H9 (cell line): Measurements from ENCODE around the gene APPBP2. TPM values are rescaled to one million over a fixed set of nuclear protein-coding genes. Genes with fewer than 3 reads are reported as not detected.

Source experiments
- DNase-seq: peaks from one replicate; pipeline ENCODE4 v3.0.0-alpha.2; 2017
- H2AFZ ChIP-seq: one replicate; pipeline ENCODE4 v1.6.1; 2013; ENCODE audit warnings: mild to moderate bottlenecking, low read length, control low read depth, moderate library complexity
- H2AK5ac ChIP-seq: 2 replicates; pipeline ENCODE4 v1.6.1; 2013; ENCODE audit warnings: low read length, control low read depth, mixed read lengths; ENCODE audit not compliant: insufficient read length
- H2BK120ac ChIP-seq: one replicate; pipeline ENCODE4 v1.6.1; 2013; ENCODE audit warnings: low read depth, mild to moderate bottlenecking, low read length, control low read depth, inconsistent platforms; ENCODE audit not compliant: poor library complexity, severe bottlenecking
- H2BK12ac ChIP-seq: 2 replicates; pipeline ENCODE4 v1.6.1; 2013; ENCODE audit warnings: low read length, control low read depth, mixed read lengths, low read depth; ENCODE audit not compliant: insufficient read length
- H2BK15ac ChIP-seq: 2 replicates; pipeline ENCODE4 v1.6.1; 2013; ENCODE audit warnings: low read depth, low read length, control low read depth
- H2BK20ac ChIP-seq: one replicate; pipeline ENCODE4 v1.6.1; 2013; ENCODE audit warnings: low read depth, mild to moderate bottlenecking, low read length, control low read depth, inconsistent platforms; ENCODE audit not compliant: poor library complexity, severe bottlenecking
- H2BK5ac ChIP-seq: 2 replicates; pipeline ENCODE4 v1.6.1; 2013; ENCODE audit warnings: low read length, control low read depth, mixed read lengths; ENCODE audit not compliant: insufficient read length
- H3K14ac ChIP-seq: 2 replicates; pipeline ENCODE4 v1.6.1; 2013; ENCODE audit warnings: low read length, control low read depth; ENCODE audit not compliant: insufficient read depth
- H3K18ac ChIP-seq: 2 replicates; pipeline ENCODE4 v1.6.1; 2013; ENCODE audit warnings: low read depth, mild to moderate bottlenecking, mixed read lengths, low read length, control low read depth; ENCODE audit not compliant: insufficient read length
- H3K23ac ChIP-seq: 2 replicates; pipeline ENCODE4 v1.6.1; 2013; ENCODE audit warnings: low read length, control low read depth, mixed read lengths, low read depth; ENCODE audit not compliant: insufficient read length
- H3K23me2 ChIP-seq: 2 replicates; pipeline ENCODE4 v1.6.1; 2013; ENCODE audit warnings: low read depth, mild to moderate bottlenecking, mixed read lengths, low read length, control low read depth; ENCODE audit not compliant: insufficient read length, poor library complexity, severe bottlenecking
- H3K27ac ChIP-seq: 2 replicates; pipeline ENCODE4 v1.5.1; 2013; ENCODE audit warnings: low read length, control low read depth, mixed read lengths, low read depth; ENCODE audit not compliant: insufficient read length
- H3K27me3 ChIP-seq: 2 replicates; pipeline ENCODE4 v1.6.1; 2013; ENCODE audit warnings: low read length, control low read depth, inconsistent platforms; ENCODE audit not compliant: insufficient read depth
- H3K4ac ChIP-seq: 2 replicates; pipeline ENCODE4 v1.6.1; 2013; ENCODE audit warnings: low read depth, mild to moderate bottlenecking, control low read depth, inconsistent platforms, low read length, moderate library complexity
- H3K4me1 ChIP-seq: 2 replicates; pipeline ENCODE4 v1.6.1; 2013; ENCODE audit warnings: low read length, control low read depth, inconsistent platforms; ENCODE audit not compliant: insufficient read depth
- H3K4me2 ChIP-seq: 2 replicates; pipeline ENCODE4 v1.6.1; 2013; ENCODE audit warnings: low read length, control low read depth, mixed read lengths; ENCODE audit not compliant: insufficient read length, insufficient read depth
- H3K56ac ChIP-seq: 2 replicates; pipeline ENCODE4 v1.6.1; 2013; ENCODE audit warnings: low read depth, mild to moderate bottlenecking, mixed read lengths, low read length, control low read depth; ENCODE audit not compliant: insufficient read length
- H3K79me1 ChIP-seq: 2 replicates; pipeline ENCODE4 v1.6.1; 2013; ENCODE audit warnings: low read depth, mild to moderate bottlenecking, moderate library complexity, low read length, control low read depth, inconsistent platforms; ENCODE audit not compliant: insufficient read depth, poor library complexity, severe bottlenecking
- H3K79me2 ChIP-seq: 2 replicates; pipeline ENCODE4 v1.6.1; 2013; ENCODE audit warnings: low read length, control low read depth, inconsistent platforms; ENCODE audit not compliant: insufficient read depth
- H3K9ac ChIP-seq: 2 replicates; pipeline ENCODE4 v1.6.1; 2013; ENCODE audit warnings: low read length, control low read depth, mixed read lengths; ENCODE audit not compliant: insufficient read length; ENCODE audit errors: extremely low read depth
- H3K9me3 ChIP-seq: one replicate; pipeline ENCODE4 v1.6.1; 2013; ENCODE audit warnings: low read depth, low read length, inconsistent platforms; ENCODE audit not compliant: control insufficient read depth
- H3T11ph ChIP-seq: one replicate; pipeline ENCODE4 v1.6.1; 2013; ENCODE audit warnings: mild to moderate bottlenecking, low read length, control low read depth, inconsistent platforms
- H4K20me1 ChIP-seq: one replicate; pipeline ENCODE4 v1.6.1; 2013; ENCODE audit not compliant: control insufficient read depth, insufficient read length, insufficient read depth
- H4K5ac ChIP-seq: 2 replicates; pipeline ENCODE4 v1.6.1; 2013; ENCODE audit warnings: low read depth, mild to moderate bottlenecking, mixed read lengths, low read length, control low read depth; ENCODE audit not compliant: insufficient read length
- H4K8ac ChIP-seq: replicated peaks from 2 replicates; pipeline ENCODE4 v1.6.1; 2013; ENCODE audit warnings: low read length, control low read depth, mixed read lengths, low read depth; ENCODE audit not compliant: insufficient read length
- H4K91ac ChIP-seq: 2 replicates; pipeline ENCODE4 v1.6.1; 2013; ENCODE audit warnings: low read depth, mild to moderate bottlenecking, moderate library complexity, mixed read lengths, low read length, control low read depth; ENCODE audit not compliant: insufficient read length
- H3K27ac Mint-ChIP-seq, 3 experiments: 2 replicates in 2 of 3; 3 replicates in 1 of 3; pipeline ENCODE4 v1.8.0; 2020 to 2021; ENCODE audit warnings: mixed read lengths in 3 of 3, mild to moderate bottlenecking in 1 of 3, moderate library complexity in 1 of 3
- H3K27me3 Mint-ChIP-seq: 2 replicates; pipeline ENCODE4 v1.8.0; 2021; ENCODE audit warnings: low read depth, mild to moderate bottlenecking, moderate library complexity, mixed read lengths
- H3K36me3 Mint-ChIP-seq, 3 experiments: 2 replicates in 2 of 3; 3 replicates in 1 of 3; pipeline ENCODE4 v1.8.0; 2020 to 2021; ENCODE audit warnings: low read depth in 3 of 3, mixed read lengths in 3 of 3; ENCODE audit not compliant: insufficient read depth in 1 of 3
- H3K4me1 Mint-ChIP-seq, 2 experiments: 2 replicates each; pipeline ENCODE4 v1.8.0; 2020; ENCODE audit warnings: mixed read lengths in 2 of 2
- H3K4me3 Mint-ChIP-seq, 2 experiments: 2 replicates in 1 of 2; 3 replicates in 1 of 2; pipeline ENCODE4 v1.8.0; 2020 to 2021; ENCODE audit warnings: mild to moderate bottlenecking in 2 of 2, mixed read lengths in 2 of 2, moderate library complexity in 1 of 2
- H3K9me3 Mint-ChIP-seq, 2 experiments: 2 replicates in 1 of 2; 3 replicates in 1 of 2; pipeline ENCODE4 v1.8.0; 2020; ENCODE audit warnings: mild to moderate bottlenecking in 2 of 2, mixed read lengths in 2 of 2, moderate library complexity in 1 of 2
- WGBS: extraction: QIAGEN DNeasy Blood & Tissue Kit; methylation state at CpG from one replicate; pipeline ENCODE4 v1.1.7; 2013; ENCODE audit warnings: missing lambda C conversion rate, low lambda C conversion rate, mixed read lengths; ENCODE audit not compliant: insufficient read length; ENCODE audit errors: extremely low coverage; 5-methylcytosine and 5-hydroxymethylcytosine counted together
- total RNA-seq: library from RNA; stranded (reverse); gene quantifications from 2 replicates; pipeline ENCODE4 v1.2.1, GENCODE V29; 2021
- TF ChIP-seq, protein P1 (sequence below): fragments of 200-600 bp; sonication (generic); conservative IDR thresholded peaks from 3 replicates; pipeline ENCODE4 v1.8.0; 2021; ENCODE audit warnings: antibody characterized with exemption, mild to moderate bottlenecking

Gene APPBP2
- total RNA-seq, 1 experiment from 2014 or later, result 17.0 TPM

DNA sequence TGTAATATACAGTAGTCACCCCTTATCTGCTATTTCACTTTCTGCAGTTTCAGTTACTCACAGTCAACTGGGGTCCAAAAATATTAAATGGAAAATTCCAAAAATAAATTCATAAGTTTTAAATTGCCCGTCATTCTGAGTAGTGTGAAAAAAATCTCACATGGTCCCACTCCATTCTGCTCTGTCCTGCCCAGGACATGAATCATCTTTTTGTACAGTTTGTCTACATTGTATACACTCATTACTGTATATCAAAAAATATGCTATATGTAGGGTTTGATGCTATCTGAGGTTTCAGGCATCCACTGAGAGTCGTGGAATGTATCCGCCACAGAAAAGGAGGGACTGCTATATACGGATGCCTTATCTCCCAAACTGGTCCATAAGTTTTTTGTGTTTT is 16.0 kb upstream of the APPBP2 start:
- Histone ChIP-seq H3K79me2 (no peaks in the 10 kb centered on the region), H3K9me3 (no peaks in the 10 kb centered on the region), H3K18ac (no peak overlapping the region), H2AK5ac (no peak overlapping the region), H2BK20ac (no peak overlapping the region), H4K8ac (no peak overlapping the region), H3K56ac (no peak overlapping the region), H2BK5ac (no peak overlapping the region), H3K23ac (no peak overlapping the region), H4K20me1 (no peaks in the 10 kb centered on the region), H3K14ac (no peak overlapping the region), H2BK120ac (no peak overlapping the region), H3K9ac (no peak overlapping the region), H3K4me1 (no peaks in the 10 kb centered on the region), H3K23me2 (no peaks in the 10 kb centered on the region), H3T11ph (no peak overlapping the region), H4K5ac (no peak overlapping the region), H3K4me2 (no peak overlapping the region), H2AFZ (no peak overlapping the region), H3K27ac (no peak overlapping the region), H3K4ac (no peak overlapping the region), H2BK12ac (no peak overlapping the region), H3K27me3 (no peaks in the 10 kb centered on the region), H3K79me1 (no peaks in the 10 kb centered on the region), H2BK15ac (no peak overlapping the region), H4K91ac (no peak overlapping the region)
- WGBS, result no CpG with 5 or more reads among the region's 4 CpGs
- Mint-ChIP-seq H3K4me3 (no peak overlapping the region), H3K27me3 (no peaks in the 10 kb centered on the region; the same call in 1 of the 2 replicates), H3K9me3 (no peaks in the 10 kb centered on the region), H3K27ac (no peak overlapping the region), H3K36me3 (no peaks in the 10 kb centered on the region), H3K4me1 (peaks cover 9 to 10% of the 10 kb centered on the region in 2 experiments)
- TF ChIP-seq, protein P1, sequence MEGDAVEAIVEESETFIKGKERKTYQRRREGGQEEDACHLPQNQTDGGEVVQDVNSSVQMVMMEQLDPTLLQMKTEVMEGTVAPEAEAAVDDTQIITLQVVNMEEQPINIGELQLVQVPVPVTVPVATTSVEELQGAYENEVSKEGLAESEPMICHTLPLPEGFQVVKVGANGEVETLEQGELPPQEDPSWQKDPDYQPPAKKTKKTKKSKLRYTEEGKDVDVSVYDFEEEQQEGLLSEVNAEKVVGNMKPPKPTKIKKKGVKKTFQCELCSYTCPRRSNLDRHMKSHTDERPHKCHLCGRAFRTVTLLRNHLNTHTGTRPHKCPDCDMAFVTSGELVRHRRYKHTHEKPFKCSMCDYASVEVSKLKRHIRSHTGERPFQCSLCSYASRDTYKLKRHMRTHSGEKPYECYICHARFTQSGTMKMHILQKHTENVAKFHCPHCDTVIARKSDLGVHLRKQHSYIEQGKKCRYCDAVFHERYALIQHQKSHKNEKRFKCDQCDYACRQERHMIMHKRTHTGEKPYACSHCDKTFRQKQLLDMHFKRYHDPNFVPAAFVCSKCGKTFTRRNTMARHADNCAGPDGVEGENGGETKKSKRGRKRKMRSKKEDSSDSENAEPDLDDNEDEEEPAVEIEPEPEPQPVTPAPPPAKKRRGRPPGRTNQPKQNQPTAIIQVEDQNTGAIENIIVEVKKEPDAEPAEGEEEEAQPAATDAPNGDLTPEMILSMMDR, result no peak
- no peak for DNase-seq
